ENCODE measurements around the gene GIPR. TPM values are rescaled to one million over a fixed set of nuclear protein-coding genes. Genes with fewer than 3 reads are reported as not detected.
A peak's percentile ranks its signal among the peaks of the same experiment; 100 is the strongest.
"Not testable (repeated sequence)": the region's sequence is repeated elsewhere in the genome, so short reads cannot be mapped to it uniquely, and the experiment has no call there.

GIPR gene
- not detected for total RNA-seq

- no peak for DNase-seq
Measured at GRCh38 chr19:45667620-45668341, at the start of gene GIPR. TSS of gene GIPR (plus strand) at chr19:45668221. CDS start at chr19:45669521, 1,300 bp downstream.

DNA sequence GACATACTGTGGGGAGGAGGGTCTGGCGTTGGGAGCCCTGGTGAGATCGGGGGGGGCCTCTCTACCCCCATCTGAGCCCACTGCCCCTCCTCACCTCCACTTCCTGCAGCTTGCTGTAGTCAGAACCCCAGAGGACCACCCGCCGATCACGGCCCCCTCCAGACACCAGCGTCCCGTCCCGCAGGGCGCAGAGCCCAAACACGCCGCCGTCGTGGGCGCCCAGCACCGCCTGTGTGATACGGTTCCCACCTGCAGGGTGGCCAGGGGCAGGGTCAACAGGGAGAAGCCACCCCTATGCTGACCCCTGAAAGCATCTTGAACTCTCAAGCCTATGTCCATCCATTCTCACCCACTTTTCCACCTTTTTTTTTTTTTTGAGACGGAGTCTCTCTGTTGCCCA lies 46.6 kb upstream of the GIPR start:
- DNase-seq = no peak

DNA sequence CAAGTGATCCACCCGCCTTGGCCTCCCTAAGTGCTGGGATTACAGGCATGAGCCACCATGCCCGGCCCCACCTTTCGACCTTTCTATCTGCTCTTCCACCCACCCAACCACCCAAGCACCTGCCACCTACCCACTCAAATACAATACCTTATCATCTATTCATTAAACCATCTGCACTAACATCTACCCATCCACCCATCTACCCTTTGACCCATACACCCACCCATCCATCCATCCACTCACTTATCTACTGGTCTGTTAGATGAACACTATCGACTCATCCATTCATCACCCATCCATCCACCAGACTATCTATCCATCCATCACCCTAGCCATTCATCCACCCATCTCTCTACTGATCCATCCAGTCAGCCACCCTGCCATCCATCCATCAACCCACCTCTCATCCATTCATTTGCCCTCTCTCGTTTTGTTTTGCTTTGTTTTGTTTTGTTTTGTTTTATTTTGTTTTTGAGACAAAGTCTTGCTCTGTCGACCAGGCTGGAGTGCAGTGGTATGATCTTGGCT lies 46.0 kb upstream of the GIPR start:
- DNase-seq = no peak

GRCh38 chr19:45623984-45624383 lies 44.0 kb upstream of the GIPR start:
- DNase-seq = no peak

DNA sequence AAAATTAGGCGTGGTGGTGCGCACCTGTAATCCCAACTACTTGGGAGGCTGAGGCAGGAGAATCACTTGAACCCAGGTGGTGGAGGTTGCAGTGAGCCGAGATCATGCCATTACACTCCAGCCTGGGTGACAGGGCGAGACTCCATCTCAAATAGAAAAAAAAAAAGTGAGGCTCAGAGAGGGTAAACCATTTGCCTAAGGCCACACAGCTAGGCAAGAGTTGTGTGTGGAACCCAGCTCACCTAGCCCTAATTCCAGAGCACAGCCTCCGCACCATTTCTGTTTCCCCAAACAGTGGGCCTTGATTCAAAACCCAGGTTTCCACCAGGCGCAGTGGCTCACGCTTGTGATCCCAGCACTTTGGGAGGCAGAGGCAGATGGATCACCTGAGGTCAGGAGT lies 39.8 kb upstream of the GIPR start:
- not testable (repeated sequence) for DNase-seq

GRCh38 chr19:45629704-45630103 lies 38.3 kb upstream of the GIPR start:
- DNase-seq = no peak

DNA sequence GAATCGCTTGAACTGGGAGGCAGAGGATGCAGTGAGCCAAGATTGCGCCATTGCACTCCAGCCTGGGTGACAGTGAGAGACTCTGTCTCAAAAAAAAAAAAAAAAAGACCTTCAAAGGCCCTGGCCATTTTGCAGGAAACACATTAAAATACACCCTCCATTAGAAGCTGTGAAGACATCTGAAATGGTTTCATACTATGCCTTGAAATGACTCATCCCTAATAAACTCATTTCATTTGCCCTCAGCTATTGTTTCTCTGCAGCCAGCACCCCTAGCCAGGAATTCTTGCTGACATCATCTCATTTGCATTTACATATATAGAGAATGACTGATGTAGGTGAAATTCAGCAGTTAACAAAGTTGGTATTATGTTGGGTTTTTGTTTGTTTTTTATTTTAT lies 37.6 kb upstream of the GIPR start:
- no peak for DNase-seq

- peak; percentile 93 for DNase-seq
Measured at GRCh38 chr19:45632468-45633196, 35.4 kb upstream of the GIPR start.

- no peak for DNase-seq
Measured at GRCh38 chr19:45636275-45636674, 31.7 kb upstream of the GIPR start.

- DNase-seq = no peak
Measured at GRCh38 chr19:45636902-45637301, 31.1 kb upstream of the GIPR start.

DNA sequence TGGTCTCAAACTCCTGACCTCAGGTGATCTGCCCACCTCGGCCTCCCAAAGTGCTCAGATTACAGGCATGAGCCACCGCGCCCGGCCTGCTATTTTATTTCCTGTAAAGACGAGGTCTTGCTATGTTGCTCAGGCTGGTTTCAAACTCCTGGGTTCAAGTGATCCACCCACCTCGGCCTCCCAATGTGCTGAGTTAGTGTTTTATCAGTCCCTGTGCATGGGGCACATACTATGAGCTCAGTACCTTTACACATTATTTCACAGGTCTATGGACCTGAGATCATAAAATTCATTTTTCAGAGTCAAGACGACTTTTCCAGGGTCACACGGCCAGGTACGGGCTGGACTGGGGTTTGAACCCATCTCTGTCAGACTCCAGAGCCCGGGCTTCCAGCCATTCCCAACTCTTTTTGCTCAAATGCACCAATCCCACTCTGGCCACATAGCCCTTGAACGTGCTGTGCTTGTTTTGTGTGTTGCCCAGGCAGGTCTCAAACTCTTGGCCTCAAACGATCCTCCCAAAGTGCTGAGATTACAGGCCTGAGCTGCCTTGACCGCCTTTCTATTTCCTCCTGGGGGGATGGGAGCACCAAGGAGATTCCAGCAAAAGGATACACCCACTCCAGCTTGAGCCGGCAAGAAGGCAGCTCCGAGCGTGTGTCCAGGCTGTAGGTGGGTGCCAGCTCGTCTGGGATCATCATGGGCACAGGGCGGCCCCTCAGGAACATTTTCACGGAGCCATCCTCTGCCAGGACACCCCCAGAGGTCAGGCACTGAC lies 29.9 kb upstream of the GIPR start:
- no peak for DNase-seq

GRCh38 chr19:45638930-45639729 lies 28.9 kb upstream of the GIPR start, which contains the start of gene EML2:
TSS of gene EML2 (minus strand) at chr19:45639397. CDS start at chr19:45639376, 21 bp downstream.
- peak; percentile 64 for DNase-seq

DNA sequence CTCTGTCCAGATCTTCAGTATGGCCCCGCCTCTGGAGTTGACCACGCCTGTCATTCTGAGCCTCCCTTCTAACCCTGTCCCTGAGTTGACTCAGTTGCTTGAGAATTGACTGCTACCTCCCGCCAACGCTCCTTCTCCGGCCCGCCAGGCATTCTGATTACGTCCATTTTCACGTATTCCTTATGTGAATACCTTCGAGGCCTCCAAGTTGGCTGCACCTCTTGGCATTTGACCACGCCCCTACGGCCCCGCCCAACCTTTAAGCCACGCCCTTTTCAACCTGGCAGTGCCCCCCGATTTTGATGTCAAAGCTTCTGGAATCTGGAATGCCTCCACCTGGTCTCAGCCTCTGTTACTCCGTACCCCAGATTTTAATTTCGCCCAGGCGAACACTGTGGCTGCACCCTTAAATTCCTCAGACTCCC lies 27.2 kb upstream of the GIPR start:
- peak; percentile 28 for DNase-seq

- DNase-seq = peak; percentile 74
Measured at GRCh38 chr19:45641274-45642105, 26.5 kb upstream of the GIPR start.

- peak; percentile 92 for DNase-seq
Measured at GRCh38 chr19:45643024-45643926, 24.7 kb upstream of the GIPR start.

GRCh38 chr19:45643927-45644771 lies 23.9 kb upstream of the GIPR start:
- DNase-seq = no peak

DNA sequence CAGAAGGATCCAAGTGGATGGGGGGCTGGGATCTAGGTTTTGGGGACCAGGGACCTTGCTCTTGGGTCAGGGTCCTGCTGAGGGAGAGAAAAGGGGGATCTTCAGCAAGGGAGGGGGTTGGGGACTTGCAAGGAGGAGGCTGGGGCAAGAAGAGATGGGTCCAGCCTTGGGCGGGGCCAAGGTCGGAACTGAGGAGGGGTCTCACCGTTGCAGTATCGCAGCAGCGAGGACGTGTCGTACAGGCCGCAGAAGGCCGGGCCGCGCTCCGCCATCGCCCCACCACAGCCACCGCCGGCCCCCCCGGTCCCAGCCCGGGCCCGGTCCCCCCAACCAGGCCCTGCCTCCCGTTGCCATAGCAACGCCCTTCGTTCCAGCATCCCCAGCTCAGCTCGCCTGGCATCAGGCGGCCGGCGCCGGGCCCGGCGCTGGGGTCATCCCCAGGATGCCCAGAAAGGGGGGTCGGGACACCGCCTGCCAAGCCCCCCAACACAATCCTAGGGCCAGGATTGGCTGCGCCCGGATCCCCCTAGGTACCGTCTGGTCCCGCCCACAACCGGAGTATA lies 22.9 kb upstream of the GIPR start:
- DNase-seq = no peak

DNA sequence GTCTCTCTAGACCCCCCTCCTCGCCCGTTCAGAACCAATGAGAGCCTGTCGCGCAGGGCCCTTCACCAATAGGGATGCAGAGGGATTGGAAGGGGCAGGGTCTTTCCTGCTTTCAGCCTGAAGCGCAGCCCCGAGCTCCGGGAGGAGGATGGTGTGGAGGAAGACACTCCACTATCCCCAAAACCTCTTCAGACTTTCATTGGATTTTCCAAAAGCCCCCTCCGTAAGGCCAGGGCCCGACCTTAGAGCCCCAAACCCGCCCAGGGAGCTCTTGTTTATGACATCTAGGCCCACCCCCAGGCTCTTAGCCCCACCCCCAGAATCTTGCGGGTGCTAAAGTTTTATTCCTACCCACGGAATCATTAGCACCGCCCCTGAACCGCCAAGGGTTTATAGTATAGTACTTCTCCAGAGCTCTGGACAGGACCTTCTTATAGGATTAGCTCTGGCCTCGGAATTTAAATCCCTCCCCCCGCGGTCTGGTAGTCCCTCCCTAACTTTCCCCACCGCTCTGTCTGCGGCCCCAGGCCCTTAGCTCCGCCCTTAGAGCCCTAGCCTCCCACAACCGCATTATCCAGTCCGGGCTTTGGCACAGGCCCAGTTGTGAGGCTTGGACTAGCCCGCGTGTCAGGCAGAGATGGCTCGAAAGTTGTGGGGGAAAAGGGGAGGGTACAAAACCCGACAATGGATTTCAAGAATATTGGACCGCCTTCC lies 22.2 kb upstream of the GIPR start:
- DNase-seq = peak; percentile 85
